Stimulated activated CD8-positive, alpha-beta memory T cell treated with anti-CD3 and anti-CD28 coated beads, Interleukin-15, amount 100 ng/mL, for 1 hour (primary cell): ENCODE data around the gene FBXL22.

ENCODE experiments used
- DNase-seq: peaks from one replicate; pipeline ENCODE4 v3.0.0-alpha.2; 2020; ENCODE audit warnings: low read depth

The FBXL22 gene

DNA sequence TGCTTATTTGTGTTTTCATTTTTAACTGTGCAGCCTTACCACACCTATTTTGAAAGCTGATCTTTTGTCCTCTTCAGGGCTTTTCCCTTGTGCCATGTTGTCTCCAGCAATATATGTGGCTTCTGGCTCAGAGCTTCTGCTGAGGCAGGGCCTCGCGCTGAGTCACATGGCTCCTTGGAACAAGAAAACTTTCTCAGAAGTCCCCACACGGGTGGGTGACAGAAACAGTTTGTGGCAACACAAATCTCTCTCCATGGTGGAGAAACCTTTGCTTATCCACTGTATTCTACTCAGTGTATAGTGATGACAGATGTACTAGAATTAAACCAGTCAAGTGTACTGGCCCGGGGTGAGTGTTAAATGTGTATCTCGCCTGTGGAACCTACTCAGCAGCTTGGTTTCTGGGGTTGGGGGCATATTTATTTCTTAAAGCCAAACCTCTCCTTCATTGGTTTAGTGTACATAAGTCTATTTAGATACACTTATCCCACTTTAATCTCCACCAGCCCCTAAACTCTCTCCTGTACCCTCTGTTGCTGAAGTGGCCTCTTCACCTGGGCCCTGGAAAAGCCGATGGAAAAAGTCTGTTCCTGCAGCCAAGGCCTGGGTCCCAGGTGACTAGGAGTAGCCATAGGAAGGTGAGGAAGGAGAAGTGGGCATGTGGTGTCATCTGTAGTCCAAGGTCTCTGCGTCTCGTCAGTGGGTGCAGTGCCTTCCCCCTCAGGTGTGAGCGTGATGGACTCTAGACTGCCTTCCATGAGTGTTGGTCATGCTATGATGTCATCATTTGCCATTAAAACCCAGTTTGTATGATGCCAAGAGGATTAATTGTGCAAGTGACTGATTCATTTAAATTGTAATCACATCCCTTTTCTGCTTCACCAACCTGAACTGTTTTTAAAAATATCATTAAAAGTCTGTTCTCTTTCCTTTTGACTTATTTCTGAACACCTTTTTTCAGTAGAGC lies 3.2 kb upstream of the FBXL22 start:
- no peak for DNase-seq

DNA sequence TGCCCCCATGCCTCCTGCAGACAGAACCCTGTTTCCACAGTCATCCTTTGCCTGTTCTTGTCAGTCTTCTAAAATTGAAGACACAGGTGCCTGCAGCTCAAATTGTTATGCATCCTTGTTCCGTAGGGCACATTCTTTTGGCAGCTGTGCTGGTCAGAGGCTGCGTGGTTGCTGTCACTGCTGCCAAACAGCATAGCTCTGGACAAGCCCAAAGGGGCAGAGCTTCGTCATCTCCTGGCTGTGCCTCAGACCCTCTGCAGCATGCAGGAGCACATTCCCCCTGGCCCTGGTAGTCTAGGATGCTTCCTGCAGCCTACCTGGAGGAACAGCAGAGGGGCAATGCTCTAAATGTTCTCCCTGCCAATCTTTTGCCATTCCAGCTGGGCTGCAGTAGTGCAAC lies 2.1 kb upstream of the FBXL22 start:
- DNase-seq = no peak

DNA sequence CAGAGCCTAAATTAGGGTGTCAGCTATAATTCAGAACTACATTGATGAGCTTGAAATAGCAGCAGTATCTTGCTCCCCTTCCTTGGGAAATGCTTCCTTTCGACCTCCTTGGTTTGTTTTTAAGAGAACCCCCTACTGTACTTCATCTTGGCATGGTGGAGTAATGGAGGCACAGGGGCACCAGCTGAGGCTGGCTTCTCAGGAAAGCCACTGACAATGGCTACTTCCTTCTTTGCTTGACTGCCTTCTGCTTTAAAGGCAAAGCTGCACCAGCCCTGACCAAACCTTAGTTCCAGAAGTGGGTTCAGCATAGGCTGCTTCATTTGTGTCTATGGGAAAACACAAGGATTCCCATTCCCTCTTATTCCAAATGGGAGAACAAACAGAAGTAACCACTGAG lies 1.5 kb upstream of the FBXL22 start:
- no peak for DNase-seq

DNA sequence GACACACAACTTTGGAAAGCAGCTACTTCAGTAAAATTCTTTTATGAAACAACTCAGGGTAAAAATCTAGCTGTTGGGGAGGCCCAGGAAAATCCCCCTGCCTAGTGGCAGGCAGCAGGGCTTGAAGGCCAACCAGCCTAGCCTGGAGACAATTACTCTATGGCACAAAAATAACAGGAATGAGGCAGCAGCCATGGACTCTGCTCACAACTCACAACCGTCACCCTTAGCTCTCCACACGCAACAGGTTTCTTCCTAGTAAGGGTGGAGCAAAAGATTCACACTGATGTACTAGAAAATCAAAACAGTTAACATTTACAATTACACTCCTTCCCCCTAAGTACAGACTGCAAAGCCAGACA lies 530 bp upstream of the FBXL22 start:
- no peak for DNase-seq

DNA sequence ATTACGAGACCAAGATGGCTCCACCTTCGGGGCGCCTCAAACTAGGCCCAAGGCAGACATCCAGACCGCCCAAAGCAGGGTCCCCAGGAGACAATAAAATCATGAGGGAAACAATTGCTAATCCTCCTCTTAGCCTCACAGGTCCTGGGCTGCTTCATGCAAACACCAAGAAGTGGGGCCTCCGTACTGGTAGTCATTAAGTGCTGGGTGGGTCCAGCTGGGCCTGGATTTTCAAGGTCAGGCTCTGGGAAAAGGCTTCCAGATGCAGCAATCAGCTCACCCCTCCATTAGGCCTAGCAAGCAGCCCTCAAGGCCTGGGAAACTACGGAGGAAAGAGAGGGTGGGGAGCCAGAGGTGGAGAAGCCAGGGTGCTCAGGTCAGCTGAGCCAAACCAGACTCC lies 634 bp downstream of the FBXL22 start:
- no peak for DNase-seq

DNA sequence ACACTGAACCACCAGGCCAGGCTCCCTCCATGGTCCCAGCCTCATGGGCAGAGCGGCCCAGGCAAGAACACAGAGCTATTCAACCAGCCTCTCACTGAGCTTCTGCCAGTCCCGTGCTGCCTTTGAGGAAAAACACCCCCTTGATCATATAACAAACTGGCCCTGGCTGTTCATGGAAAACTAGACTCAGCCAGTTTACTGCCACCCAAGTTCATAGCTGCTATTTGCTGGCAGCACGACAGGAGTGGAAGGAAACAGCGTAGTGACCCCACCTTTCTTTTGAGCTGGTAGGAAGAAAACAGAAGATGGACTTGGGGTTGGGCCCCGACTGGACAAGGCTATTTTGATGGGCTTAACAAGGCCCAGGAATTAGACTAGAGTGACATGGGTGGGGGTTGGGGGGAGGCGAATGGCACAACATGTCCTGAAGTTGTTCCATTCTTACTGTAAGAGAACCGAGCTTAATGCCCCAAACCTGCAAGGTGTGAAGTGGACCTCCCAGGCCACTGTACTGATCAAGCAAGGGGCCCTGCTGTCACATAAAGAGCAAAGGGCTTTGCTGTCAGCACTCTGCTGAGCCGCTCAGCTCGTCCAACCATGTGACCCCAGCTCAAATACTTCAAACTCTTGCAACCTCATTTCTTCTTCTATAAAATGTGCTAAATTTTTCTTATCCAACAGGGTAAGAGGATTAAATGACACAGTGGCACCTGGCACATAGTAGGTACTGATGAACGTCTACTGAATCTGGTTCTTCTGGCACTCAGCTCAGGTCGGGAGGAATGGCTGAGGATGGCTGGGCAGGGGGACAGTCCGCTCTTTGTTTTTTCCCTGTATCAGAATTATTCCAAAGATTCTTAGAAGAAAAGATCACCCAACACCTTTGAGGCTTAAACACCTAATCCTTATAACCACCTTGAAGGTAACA lies 1.6 kb downstream of the FBXL22 start:
- no peak for DNase-seq

DNA sequence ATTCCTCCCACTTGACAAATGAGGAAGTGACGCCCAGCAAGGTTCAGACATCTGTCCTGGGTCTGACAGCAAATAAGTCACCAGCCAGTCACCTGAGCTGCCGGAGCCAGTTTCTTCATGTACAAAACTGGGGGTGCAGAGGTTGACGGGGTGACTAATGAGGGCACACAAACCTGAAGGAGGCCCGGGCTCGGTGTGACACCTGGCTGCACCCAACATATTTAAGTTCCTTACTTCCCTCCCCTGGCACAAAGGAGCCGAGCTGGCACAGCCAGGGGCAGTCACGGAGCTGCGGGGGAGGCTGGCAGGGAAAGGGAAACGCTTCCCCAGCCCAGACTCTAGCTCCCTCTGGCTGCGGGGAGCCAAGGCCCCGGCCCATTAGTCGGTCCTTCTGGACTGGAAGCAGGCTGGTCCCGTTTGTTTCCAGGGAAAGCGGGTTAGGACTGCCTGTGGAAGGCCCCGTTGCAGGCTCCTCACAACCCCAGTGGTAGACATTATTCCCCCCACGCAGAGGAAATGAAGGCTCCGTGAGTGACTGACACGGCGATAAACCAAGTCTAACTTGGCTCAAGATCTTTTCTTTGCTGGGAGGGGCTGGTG lies 2.3 kb downstream of the FBXL22 start:
- no peak for DNase-seq

DNA sequence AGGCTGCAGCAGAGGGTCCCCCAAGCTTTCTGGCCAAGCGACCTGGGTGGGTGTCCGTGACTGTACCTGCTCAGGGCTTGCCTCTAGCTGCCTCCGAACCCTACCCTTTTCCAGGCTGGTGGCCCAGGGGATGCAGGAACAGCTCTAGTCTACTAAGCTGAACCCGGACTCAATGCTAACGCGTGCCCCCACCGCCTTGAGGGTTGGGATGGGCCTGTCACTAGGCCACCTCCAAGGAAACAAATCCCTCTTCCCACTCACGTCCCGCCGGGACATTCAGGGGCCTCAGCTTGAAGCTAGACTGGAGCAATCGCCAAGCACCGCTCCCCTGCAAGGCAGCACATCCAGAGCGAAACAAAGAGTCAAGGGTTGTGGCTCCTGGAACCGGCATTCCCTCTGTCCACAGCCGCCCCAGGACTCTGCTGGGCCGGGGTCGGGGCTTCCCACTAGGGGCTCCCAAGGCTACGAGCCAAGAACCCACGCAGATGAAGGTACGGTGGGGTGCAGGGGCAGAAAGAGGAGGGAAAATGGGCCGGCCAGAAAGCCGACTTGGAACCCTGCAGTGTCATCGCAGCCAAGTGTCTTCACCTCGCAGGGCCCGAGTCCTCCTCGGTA lies 2.9 kb downstream of the FBXL22 start:
- no peak for DNase-seq

DNA sequence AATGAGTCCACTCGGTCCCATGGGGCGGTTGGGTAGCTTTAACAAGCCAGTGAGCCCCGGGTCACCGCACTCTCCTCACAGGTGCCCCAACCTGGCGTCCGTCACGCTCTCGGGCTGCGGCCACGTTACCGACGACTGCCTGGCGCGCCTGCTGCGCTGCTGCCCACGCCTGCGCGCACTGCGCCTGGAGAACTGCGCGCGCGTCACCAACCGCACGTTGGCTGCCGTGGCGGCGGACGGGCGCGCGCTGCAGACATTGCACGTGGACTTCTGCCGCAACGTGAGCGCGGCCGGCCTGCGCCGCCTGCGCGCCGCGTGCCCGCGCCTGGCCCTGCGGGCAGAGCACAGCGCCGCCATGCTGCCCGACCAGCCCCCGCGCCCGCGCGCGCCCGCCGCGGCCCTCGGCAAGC lies 3.4 kb downstream of the FBXL22 start:
- DNase-seq = peak; percentile 68

DNA sequence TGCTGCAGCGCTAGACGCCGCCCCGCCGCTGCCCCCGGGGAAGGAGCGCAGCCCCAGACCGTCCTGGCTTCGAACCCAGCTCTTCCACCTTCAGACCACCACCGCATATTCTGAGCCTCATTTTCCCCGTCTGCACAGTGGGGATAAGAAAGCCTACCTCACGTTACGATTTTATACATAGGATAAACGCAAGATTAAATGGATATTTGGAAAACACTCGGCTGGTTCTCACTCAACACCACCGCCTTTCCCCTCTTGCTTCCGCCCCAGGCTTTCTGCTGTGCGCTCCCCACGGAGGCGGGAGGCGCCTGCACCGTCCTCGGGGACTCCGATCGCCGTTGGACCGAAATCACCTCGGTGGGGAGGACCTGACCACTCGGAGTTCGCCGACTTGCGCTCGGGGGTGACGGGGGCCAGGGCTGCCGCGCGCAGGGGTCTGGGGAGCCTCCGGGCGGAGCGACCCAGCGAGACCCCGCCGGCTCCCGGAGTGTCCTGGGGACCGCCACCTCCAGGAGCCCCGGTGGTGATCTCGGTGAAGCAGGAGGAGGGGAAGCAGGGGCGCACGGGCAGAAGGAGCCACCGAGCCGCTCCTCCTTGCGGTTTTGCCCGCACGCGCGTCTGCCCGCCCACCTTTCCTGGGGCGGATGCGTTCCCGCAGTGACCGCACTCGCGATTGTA lies 4.0 kb downstream of the FBXL22 start:
- DNase-seq = no peak

DNA sequence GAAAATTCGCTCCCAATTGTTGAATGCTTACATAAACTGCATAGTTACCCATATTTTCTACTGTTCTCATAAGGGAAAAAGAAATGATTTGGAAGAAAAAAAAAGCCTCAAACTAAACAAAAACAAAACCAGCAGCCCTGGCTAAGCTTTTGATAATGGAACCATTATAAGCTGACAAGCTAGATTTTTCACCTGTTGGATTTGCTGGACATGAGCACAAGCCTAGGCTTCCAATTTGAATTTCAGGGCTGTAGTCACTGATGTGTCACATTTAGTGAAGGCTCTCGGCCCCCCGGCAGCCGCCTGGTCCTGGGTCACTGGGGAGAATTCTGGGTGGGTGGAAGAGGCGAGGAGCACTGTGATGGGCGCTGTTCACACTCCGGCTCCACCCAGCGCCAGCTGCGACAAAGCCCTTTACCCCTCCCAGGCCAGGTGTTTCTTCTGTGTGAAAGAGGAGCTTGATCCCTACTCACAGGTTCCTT lies 4.6 kb downstream of the FBXL22 start:
- no peak for DNase-seq

DNA sequence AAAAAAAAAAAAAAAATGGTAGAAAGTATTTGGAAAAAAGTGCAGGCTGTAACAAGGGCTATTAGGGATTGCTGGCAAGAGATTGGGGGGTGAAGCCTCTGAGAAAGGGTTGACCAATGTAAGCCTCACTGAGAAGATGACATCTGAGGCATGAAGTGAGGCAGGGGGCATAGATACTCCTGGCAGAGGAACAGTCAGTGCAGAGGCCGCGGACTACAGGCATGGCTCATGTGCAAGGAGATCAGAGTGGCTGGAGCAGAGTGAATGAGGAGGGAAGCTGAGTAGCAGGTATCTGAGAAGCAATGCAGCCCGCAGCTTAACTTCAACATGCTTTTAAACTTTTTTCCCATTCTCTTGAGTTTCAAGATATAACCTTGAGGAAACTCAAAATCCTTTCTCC lies 5.4 kb downstream of the FBXL22 start:
- no peak for DNase-seq

DNA sequence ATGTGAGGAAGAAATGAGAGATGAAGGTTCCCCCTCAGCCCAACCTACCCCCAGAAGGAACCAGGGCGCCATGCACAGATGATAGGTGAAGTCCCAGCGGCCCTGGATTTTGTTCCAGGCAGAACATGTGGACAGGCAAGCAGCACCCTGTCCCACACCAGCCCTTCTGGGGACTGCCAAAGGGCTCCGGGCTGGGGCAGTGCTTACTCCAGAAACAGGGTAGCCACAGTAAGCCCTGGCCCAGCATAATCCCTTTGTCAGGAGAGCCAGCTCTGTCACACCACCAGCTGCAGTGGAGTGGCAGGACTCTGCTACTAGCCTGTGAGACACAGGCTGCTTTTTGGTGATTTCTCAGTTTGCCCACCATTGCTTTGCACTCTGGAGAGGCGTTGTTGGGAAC lies 6.3 kb downstream of the FBXL22 start:
- no peak for DNase-seq

DNA sequence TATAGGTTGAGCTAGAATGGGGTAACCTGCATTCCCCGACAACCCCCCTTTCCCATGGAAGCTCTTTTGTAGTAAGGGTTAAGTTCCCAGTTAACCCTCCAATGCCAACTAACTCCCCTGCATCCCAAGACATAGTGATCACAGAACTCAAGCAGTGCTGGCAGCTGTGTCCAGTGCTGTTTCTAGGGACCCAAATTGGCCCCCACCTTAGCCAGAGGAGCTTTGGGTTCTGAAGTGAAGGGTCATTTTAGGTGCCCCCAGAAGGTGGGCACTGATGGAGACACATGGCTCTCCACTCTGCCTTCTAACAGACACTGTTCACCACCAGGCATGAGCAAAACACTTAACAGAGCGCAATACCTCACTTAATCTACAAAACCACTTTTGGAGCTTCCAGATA lies 7.1 kb downstream of the FBXL22 start:
- DNase-seq = no peak

DNA sequence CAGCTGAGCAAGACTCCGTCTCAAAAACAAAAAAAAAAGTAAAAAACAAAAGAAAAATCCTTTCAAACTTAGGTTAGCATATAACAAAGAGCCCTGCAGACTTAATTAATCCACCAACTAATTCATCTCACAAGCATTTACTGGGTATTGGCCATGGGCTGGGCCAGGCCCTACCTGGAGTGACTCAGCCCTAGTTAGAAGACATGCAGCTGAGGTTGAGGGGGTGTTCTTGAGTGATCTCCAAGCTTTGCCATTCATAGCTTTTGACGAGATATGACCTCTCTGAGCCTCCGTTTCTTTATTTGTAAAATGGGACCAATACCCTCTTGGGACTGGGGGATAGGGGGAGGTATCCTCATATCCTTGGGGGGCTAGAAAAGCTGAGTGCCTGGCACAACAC lies 7.8 kb downstream of the FBXL22 start:
- DNase-seq = no peak

DNA sequence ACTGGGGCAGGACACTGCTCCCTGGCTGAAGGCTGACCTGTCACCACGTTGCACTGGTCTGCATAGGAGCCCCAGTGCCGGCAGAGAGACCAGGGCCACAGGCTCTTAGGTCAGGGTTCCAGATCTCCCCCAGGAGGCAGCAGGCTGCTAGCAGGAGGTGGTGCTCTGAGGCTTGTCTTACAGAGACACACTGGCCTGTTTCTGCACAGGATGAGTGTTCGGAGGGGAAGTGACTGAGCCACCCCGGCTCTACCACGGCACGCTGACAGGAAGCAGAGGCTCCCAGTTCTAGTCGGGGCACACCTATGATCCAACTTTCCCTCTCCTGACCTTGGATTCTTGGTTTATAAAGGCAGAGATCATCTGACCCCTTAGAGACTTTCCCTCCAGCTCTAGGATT lies 8.6 kb downstream of the FBXL22 start:
- DNase-seq = no peak

DNA sequence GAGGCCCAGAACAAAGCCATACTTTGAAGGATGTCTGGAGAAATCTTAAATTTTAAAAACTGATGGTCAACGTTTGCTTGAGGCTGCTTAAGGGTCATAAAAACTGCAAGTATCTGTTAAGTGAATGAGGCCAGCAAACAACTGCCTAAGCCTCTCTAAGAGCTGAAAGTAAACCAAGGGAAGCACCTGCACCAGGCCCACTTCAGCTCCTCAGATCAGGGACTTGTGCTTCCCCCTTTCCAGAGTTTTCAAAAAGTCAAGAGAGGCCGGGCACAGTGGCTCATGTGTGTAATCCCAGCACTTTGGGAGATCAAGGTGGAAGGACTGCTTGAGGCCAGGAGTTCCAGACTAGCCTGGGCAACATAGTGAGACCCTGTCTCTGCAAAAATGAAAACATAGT lies 9.1 kb downstream of the FBXL22 start:
- DNase-seq = no peak

DNA sequence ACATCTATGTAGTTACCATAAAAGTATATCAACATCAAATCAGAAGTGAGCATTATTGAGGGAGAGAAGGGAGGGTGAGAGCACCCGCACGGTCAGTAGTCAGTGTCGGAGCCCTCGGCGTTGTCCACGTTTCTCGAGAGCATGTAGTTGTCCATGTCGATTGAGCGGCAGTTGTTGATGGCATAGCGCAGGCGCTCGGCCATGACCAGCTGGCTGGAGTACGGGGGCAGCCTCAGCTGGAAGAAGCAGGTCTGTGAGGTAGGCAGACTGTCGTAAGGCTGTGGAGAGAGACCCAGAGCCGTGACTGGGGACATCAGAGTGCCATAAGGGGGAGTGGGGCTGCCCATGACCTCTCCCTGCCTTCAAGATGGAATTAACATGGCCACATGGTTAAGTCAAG lies 11.8 kb downstream of the FBXL22 start:
- no peak for DNase-seq

DNA sequence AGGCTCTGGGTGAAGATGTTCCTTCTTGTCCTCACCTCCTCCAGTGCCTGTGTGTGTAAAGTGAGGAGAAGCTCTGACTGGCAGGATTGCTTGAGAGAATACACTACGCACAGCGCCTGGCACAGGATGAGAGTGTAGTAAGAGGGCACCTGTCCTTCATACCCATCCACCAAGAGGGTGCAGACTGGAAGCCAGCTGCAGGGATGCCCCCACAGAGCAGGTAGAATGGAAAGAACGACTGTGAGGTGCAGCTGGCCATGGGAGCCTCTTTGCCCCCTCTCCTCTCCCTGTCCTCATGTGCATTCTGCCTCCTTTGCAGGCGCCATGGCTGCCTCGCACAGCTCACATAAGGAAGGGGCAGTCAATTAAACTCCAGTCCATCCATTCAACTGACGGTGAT lies 12.3 kb downstream of the FBXL22 start:
- DNase-seq = no peak

DNA sequence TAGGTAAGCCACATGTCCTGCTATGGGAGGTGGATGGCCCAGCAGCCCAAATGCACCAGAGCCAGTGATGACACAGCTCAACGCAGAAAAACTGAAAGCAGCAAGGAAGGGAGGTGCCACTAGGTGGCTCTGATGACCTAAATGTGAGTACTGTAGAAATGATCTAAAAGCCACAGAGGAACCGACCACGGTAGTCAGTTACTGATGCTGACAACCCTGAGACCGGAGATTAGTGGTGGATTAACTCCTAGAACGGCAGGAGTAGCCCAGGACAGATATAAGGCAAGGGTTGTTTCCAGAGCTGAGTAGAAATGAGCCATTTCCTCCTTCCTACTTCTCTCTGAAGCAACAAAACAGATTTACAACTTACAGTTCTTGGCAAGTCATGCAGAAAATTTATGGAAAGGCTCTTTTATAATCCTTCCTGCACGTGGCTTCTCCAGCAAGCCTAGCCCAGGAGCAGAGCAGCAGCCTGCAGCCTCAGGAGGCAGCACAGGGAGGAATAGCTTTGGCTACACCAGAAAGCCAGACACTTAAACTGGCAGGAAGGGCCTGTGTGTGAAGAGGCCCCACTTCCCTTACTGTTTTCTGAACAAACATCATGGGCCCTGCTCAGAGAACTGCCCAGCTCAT lies 13.1 kb downstream of the FBXL22 start:
- DNase-seq = peak; percentile 50

DNA sequence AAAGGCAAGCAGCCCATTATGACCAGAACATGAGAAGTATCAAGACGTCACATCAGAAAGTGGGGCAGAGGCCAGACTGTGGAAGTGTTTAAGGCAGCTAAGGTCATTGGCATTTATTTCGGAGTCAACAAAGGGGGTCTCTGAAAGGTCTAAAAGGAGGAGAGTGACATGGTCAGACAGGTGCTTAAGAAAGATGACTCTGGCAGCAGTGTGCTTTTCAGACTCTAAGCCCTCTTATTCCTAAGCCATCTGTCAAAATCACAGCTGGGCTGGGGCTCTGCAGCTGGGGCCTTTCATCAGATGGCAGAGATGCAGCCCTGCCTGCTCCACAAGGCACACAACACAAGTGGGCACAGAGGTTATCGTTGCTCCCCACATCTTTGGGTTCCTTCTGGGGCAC lies 14.0 kb downstream of the FBXL22 start:
- no peak for DNase-seq
